ENCODE measurements around the gene ARHGAP26. TPM values are rescaled to one million over a fixed set of nuclear protein-coding genes. Genes with fewer than 3 reads are reported as not detected.
A peak's percentile ranks its signal among the peaks of the same experiment; 100 is the strongest.

The ARHGAP26 gene
- total RNA-seq, 1 experiment from 2014 or later = 65.5 TPM

GRCh38 chr5:142851731-142852130 is 81.6 kb downstream of the ARHGAP26 start:
- in situ Hi-C loops (cut with HindIII; ENCODE audit: low pct_unique_long_range_greater_than_20kb, low sequenced_read_pairs) = no loop called here
- POLR2A ChIA-PET = no interaction called here

GRCh38 chr5:142852416-142853198 is 82.4 kb downstream of the ARHGAP26 start:
- Histone ChIP-seq H3K9me3 (ENCODE audit: control insufficient read depth, insufficient read depth, low read depth, low read length) (no peaks in the 10 kb centered on the region), H3K27ac (ENCODE audit: low read length) (0 out of 2 replicates have a peak overlapping the region, but pooled peaks have one; percentile 23), H3K36me3 (ENCODE audit: control insufficient read depth, insufficient read depth, low read length) (no peaks in the 10 kb centered on the region), H3K4me1 (ENCODE audit: control insufficient read depth, insufficient read depth, low read length) (peaks cover 69% of the 10 kb centered on the region), H3K4me3 (ENCODE audit: low read depth in 2 of 2, low read length in 2 of 2) (no peak overlapping the region), H3K27me3 (ENCODE audit: control insufficient read depth, insufficient read depth, low read length) (no peaks in the 10 kb centered on the region)
- ATAC-seq (no peak), DNase-seq (ENCODE audit: low read depth, low spot score) (no peak)
- BruUV-seq (replicated peaks) = no TSS peak
- ChIA-PET CTCF (no interaction called here), POLR2A (no interaction called here)
- intact Hi-C loops (cut with micrococcal nuclease; ENCODE audit: unreplicated experiment) (no loop called here), in situ Hi-C loops (cut with HindIII; ENCODE audit: low pct_unique_long_range_greater_than_20kb, low sequenced_read_pairs) (no loop called here)
- no peak for TF ChIP-seq TCF7L2 (IDR thresholded peaks at IDR 0.05; ENCODE audit: low read depth, low read length)

More at GRCh38 chr5:142851731-142852130, 81.6 kb downstream of the ARHGAP26 start:
- TF ChIP-seq CTCF (IDR thresholded peaks at IDR 0.05) (no peak), POLR2AphosphoS5 (IDR thresholded peaks at IDR 0.05; ENCODE audit: low read depth, low read length) (no peak), TCF7L2 (IDR thresholded peaks at IDR 0.05; ENCODE audit: low read depth, low read length) (no peak), SIN3A (IDR thresholded peaks at IDR 0.05; ENCODE audit: borderline replicate concordance, insufficient read depth, low read depth, low read length) (no peak)
- TF ChIP-seq, protein P1, sequence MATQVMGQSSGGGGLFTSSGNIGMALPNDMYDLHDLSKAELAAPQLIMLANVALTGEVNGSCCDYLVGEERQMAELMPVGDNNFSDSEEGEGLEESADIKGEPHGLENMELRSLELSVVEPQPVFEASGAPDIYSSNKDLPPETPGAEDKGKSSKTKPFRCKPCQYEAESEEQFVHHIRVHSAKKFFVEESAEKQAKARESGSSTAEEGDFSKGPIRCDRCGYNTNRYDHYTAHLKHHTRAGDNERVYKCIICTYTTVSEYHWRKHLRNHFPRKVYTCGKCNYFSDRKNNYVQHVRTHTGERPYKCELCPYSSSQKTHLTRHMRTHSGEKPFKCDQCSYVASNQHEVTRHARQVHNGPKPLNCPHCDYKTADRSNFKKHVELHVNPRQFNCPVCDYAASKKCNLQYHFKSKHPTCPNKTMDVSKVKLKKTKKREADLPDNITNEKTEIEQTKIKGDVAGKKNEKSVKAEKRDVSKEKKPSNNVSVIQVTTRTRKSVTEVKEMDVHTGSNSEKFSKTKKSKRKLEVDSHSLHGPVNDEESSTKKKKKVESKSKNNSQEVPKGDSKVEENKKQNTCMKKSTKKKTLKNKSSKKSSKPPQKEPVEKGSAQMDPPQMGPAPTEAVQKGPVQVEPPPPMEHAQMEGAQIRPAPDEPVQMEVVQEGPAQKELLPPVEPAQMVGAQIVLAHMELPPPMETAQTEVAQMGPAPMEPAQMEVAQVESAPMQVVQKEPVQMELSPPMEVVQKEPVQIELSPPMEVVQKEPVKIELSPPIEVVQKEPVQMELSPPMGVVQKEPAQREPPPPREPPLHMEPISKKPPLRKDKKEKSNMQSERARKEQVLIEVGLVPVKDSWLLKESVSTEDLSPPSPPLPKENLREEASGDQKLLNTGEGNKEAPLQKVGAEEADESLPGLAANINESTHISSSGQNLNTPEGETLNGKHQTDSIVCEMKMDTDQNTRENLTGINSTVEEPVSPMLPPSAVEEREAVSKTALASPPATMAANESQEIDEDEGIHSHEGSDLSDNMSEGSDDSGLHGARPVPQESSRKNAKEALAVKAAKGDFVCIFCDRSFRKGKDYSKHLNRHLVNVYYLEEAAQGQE (IDR thresholded peaks at IDR 0.05; ENCODE audit: insufficient read depth in 1 of 2, low read depth in 2 of 2, low read length in 1 of 2) = no peak
- Histone ChIP-seq H3K27me3 (ENCODE audit: control insufficient read depth, insufficient read depth, low read length) (no peaks in the 10 kb centered on the region), H3K27ac (ENCODE audit: low read length) (no peak overlapping the region), H3K4me3 (ENCODE audit: low read depth in 2 of 2, low read length in 2 of 2) (no peak overlapping the region), H3K36me3 (ENCODE audit: control insufficient read depth, insufficient read depth, low read length) (no peaks in the 10 kb centered on the region), H3K4me1 (ENCODE audit: control insufficient read depth, insufficient read depth, low read length) (peaks cover 65% of the 10 kb centered on the region), H3K9me3 (ENCODE audit: control insufficient read depth, insufficient read depth, low read depth, low read length) (no peaks in the 10 kb centered on the region)
- ATAC-seq = no peak
- intact Hi-C loops (cut with micrococcal nuclease; ENCODE audit: unreplicated experiment) = no loop called here
- no peak for DNase-seq (ENCODE audit: low read depth, low spot score)
- no TSS peak for BruUV-seq (replicated peaks)
- CTCF ChIA-PET = no interaction called here

- Histone ChIP-seq H3K4me3 (ENCODE audit: low read depth in 2 of 2, low read length in 2 of 2) (no peak overlapping the region), H3K36me3 (ENCODE audit: control insufficient read depth, insufficient read depth, low read length) (no peaks in the 10 kb centered on the region), H3K4me1 (ENCODE audit: control insufficient read depth, insufficient read depth, low read length) (peaks cover 68% of the 10 kb centered on the region), H3K9me3 (ENCODE audit: control insufficient read depth, insufficient read depth, low read depth, low read length) (no peaks in the 10 kb centered on the region), H3K27me3 (ENCODE audit: control insufficient read depth, insufficient read depth, low read length) (no peaks in the 10 kb centered on the region), H3K27ac (ENCODE audit: low read length) (peak overlapping the region; percentile 26; the same call in 1 of the 2 replicates)
- intact Hi-C loops (cut with micrococcal nuclease; ENCODE audit: unreplicated experiment) (no loop called here), in situ Hi-C loops (cut with HindIII; ENCODE audit: low pct_unique_long_range_greater_than_20kb, low sequenced_read_pairs) (no loop called here)
- ATAC-seq (no peak), DNase-seq (ENCODE audit: low read depth, low spot score) (no peak)
- ChIA-PET POLR2A (no interaction called here), CTCF (no interaction called here)
- TF ChIP-seq, protein P1 (IDR thresholded peaks at IDR 0.05; ENCODE audit: insufficient read depth in 1 of 2, low read depth in 2 of 2, low read length in 1 of 2) = no peak
- no peak for TF ChIP-seq TCF7L2 (IDR thresholded peaks at IDR 0.05; ENCODE audit: low read depth, low read length)
- TF ChIP-seq SIN3A (IDR thresholded peaks at IDR 0.05; ENCODE audit: borderline replicate concordance, insufficient read depth, low read depth, low read length) = no peak
- no peak for TF ChIP-seq CTCF (IDR thresholded peaks at IDR 0.05)
- TF ChIP-seq POLR2AphosphoS5 (IDR thresholded peaks at IDR 0.05; ENCODE audit: low read depth, low read length) = no peak
- BruUV-seq (replicated peaks) = no TSS peak
Measured at GRCh38 chr5:142853682-142854081, 83.5 kb downstream of the ARHGAP26 start.
